Natural killer cell (primary cell): ENCODE measurements around the gene OTUD4. TPM values are rescaled to one million over a fixed set of nuclear protein-coding genes. Genes with fewer than 3 reads are reported as not detected.
A peak's percentile ranks its signal among the peaks of the same experiment; 100 is the strongest.

Experiments used
- ATAC-seq, 3 donors: fragments of 150-1000 bp in 2 of 3; fragments of 200-7000 bp in 1 of 3; cut with Tn5 transposase; 1 replicate in 1 of 3; 2 replicates in 2 of 3; pipeline ENCODE4 v1.10.0; 2021; ENCODE audit warnings: mild to moderate bottlenecking in 2 of 3, moderate library complexity in 2 of 3
- DNase-seq, 2 donors: peaks; one replicate each; pipeline versions ENCODE4 v3.0.0 to v3.0.0-alpha.2; 2013 to 2021; ENCODE audit warnings: mixed read lengths in 1 of 2
- H3K27ac ChIP-seq: one replicate; pipeline ENCODE4 v1.5.1; 2013; ENCODE audit warnings: mild to moderate bottlenecking, low read length
- H3K27me3 ChIP-seq: one replicate; pipeline ENCODE4 v1.6.1; 2013; ENCODE audit warnings: low read length; ENCODE audit not compliant: control insufficient read depth, insufficient read depth
- H3K36me3 ChIP-seq: one replicate; pipeline ENCODE4 v1.6.1; 2013; ENCODE audit warnings: low read length; ENCODE audit not compliant: control insufficient read depth, insufficient read depth
- H3K4me1 ChIP-seq: one replicate; pipeline ENCODE4 v1.6.1; 2013; ENCODE audit warnings: low read length; ENCODE audit not compliant: control insufficient read depth, insufficient read depth
- H3K4me3 ChIP-seq: one replicate; pipeline ENCODE4 v1.5.1; 2013; ENCODE audit warnings: low read length
- H3K9me3 ChIP-seq: one replicate; pipeline ENCODE4 v1.6.1; 2013; ENCODE audit warnings: low read length; ENCODE audit not compliant: control insufficient read depth, insufficient read depth
- H3K27ac Mint-ChIP-seq, 2 donors: one replicate each; pipeline ENCODE4 v1.8.0; 2022; ENCODE audit warnings: mild to moderate bottlenecking in 2 of 2, mixed read lengths in 2 of 2, moderate library complexity in 1 of 2
- H3K27me3 Mint-ChIP-seq, 2 donors: one replicate each; pipeline ENCODE4 v1.8.0; 2022; ENCODE audit warnings: low read depth in 2 of 2, mixed read lengths in 2 of 2
- H3K36me3 Mint-ChIP-seq: one replicate; pipeline ENCODE4 v1.8.0; 2022; ENCODE audit warnings: mixed read lengths
- H3K4me1 Mint-ChIP-seq, 2 donors: one replicate each; pipeline ENCODE4 v1.8.0; 2022; ENCODE audit warnings: mixed read lengths in 2 of 2
- H3K4me3 Mint-ChIP-seq: one replicate; pipeline ENCODE4 v1.8.0; 2022; ENCODE audit warnings: mild to moderate bottlenecking, moderate library complexity, mixed read lengths
- H3K9me3 Mint-ChIP-seq, 2 donors: one replicate each; pipeline ENCODE4 v1.8.0; 2022; ENCODE audit warnings: mixed read lengths in 2 of 2
- WGBS: methylation state at CpG from one replicate; pipeline ENCODE4 v1.1.7; 2013; ENCODE audit warnings: missing lambda C conversion rate; ENCODE audit not compliant: insufficient coverage; 5-methylcytosine and 5-hydroxymethylcytosine counted together
- intact Hi-C: fragments of 100-400 bp; cut with micrococcal nuclease; formaldehyde crosslinking; loops from one replicate; pipeline ENCODE4 v1.14.2; 2022
- total RNA-seq, 4 donors: library from RNA; stranded (reverse); fragments of 120-200 nt in 1 of 4; gene quantifications; one replicate each; pipeline versions ENCODE4 v1.2.3 to v1.2.4, GENCODE V29; 2013 to 2022
- TF ChIP-seq, protein P1 (sequence below): fragments of 200-600 bp; IDR thresholded peaks from one replicate; pipeline ENCODE4 v1.8.0; 2022; ENCODE audit warnings: antibody characterized with exemption

The OTUD4 gene
- total RNA-seq, 3 donors from 2014 or later (not counting 1 experiment from before 2014, with no cell fraction given) = 60.0 to 73.3 (median 71.6) TPM

DNA sequence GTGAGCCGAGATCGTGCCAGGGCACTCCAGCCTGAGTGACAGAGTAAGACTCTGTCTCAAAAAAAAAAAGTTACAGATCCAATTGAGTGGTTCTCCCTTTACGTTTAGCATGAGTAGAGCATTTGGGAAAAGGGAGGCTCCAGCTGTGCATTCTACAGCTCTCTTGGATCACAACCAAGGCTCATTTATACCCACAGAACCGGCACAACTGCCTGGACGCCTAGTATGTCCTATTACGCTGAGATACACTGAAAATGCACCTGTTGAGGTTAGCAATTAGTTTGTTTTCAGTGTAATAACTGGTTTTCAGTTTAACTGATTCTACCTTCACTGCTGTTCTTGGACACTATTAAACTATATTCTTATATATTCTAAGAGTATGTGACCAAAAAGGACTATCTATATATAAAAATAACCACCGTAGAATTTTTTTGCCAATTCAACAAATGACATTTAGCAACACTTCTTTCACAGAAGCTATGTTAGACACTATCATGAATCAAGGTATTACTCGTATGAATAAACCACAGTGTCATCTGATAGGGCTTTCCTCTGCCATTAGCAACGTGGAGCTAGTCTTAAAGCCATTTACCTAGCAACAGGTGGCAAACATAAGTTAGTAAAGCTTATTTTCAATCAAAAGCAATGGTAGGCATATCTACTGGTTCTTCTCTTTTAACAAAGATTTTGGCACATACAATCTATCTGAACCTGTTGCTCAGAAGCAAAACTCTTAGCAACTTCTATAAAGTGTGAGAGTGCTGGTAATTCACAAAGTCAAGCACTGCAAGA, 3.6 kb downstream of the OTUD4 start:
- WGBS = 60% methylated on average over 8 of the region's 9 CpGs
- H3K4me1 Mint-ChIP-seq = peaks cover 49 to 57% of the 10 kb centered on the region in 2 donors
- H3K36me3 Mint-ChIP-seq = no peaks in the 10 kb centered on the region

DNA sequence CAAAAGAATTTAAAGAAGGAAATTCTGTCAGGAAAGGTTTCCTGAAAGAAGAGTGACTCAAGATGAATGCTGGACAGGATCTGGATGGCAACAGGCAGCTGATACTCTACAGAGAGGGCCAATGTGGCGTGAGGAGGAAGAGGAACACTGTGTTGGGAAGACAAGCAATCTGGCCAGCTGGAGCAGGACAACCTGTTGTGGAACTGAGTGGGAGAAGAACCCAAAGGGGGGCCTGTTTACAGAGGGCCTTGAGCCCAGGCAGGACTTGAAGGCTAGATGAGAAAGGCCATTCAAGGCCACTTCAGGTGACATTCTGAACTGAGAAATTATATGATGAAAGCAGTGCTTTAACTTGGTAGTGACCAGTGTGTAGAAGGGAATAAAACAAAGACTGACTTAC, 8.5 kb downstream of the OTUD4 start:
- peaks cover 7% of the 10 kb centered on the region for H3K4me1 ChIP-seq
- intact Hi-C loops = no loop called here
- no peaks in the 10 kb centered on the region for H3K9me3 ChIP-seq
- no peak overlapping the region for H3K4me3 Mint-ChIP-seq
- DNase-seq = no peak
- H3K36me3 Mint-ChIP-seq = no peaks in the 10 kb centered on the region
- TF ChIP-seq, protein P1, sequence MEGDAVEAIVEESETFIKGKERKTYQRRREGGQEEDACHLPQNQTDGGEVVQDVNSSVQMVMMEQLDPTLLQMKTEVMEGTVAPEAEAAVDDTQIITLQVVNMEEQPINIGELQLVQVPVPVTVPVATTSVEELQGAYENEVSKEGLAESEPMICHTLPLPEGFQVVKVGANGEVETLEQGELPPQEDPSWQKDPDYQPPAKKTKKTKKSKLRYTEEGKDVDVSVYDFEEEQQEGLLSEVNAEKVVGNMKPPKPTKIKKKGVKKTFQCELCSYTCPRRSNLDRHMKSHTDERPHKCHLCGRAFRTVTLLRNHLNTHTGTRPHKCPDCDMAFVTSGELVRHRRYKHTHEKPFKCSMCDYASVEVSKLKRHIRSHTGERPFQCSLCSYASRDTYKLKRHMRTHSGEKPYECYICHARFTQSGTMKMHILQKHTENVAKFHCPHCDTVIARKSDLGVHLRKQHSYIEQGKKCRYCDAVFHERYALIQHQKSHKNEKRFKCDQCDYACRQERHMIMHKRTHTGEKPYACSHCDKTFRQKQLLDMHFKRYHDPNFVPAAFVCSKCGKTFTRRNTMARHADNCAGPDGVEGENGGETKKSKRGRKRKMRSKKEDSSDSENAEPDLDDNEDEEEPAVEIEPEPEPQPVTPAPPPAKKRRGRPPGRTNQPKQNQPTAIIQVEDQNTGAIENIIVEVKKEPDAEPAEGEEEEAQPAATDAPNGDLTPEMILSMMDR = no peak
- H3K27ac Mint-ChIP-seq = peak overlapping the region in 1 of 2 donors; percentile 35
- 100% methylated on average over 1 of the region's 1 CpG for WGBS
- no peaks in the 10 kb centered on the region for H3K27me3 Mint-ChIP-seq
- no peaks in the 10 kb centered on the region for H3K9me3 Mint-ChIP-seq
- H3K27me3 ChIP-seq = no peaks in the 10 kb centered on the region
- H3K36me3 ChIP-seq = peaks cover 27% of the 10 kb centered on the region
- no peak overlapping the region for H3K27ac ChIP-seq
- no peak overlapping the region for H3K4me3 ChIP-seq
- H3K4me1 Mint-ChIP-seq = peaks cover 28 to 38% of the 10 kb centered on the region in 2 donors
- no peak for ATAC-seq

More for the DNA sequence above, 3.6 kb downstream of the OTUD4 start:
- peaks cover 6% of the 10 kb centered on the region for H3K36me3 ChIP-seq
- peak overlapping the region; percentile 95 to 97 for H3K27ac Mint-ChIP-seq
- no peak for ATAC-seq
- TF ChIP-seq, protein P1 = no peak
- H3K9me3 Mint-ChIP-seq = no peaks in the 10 kb centered on the region
- intact Hi-C loops = no loop called here
- H3K27me3 Mint-ChIP-seq = no peaks in the 10 kb centered on the region
- no peaks in the 10 kb centered on the region for H3K9me3 ChIP-seq
- H3K4me3 Mint-ChIP-seq = peak overlapping the region; percentile 95
- H3K27ac ChIP-seq = peak overlapping the region; percentile 99
- no peak overlapping the region for H3K4me3 ChIP-seq
- peak in 1 of 2 donors; percentile 47 for DNase-seq
- H3K27me3 ChIP-seq = no peaks in the 10 kb centered on the region
- H3K4me1 ChIP-seq = peaks cover 25% of the 10 kb centered on the region

DNA sequence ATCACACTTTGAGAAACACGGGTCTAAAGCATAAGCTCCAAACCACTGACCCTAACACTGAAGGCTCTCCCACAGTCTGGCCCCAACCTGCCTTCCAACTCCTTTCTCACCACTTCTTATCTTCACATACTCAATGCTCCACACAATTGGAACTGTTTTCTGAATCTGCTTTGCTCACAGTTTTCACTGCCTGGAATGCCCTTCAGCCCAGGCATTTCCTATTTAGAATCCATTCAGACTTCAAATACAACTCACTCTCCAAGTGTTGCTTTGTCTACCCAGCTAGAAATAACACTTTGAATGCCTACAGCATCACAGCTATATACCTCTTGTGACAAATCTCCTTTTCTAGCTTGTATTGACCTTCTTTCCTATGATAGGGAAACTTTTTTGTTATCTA, 10.2 kb downstream of the OTUD4 start:
- Mint-ChIP-seq H3K27ac (peak overlapping the region; percentile 0 to 25), H3K9me3 (no peaks in the 10 kb centered on the region), H3K4me1 (peaks cover 23 to 32% of the 10 kb centered on the region in 2 donors), H3K27me3 (no peaks in the 10 kb centered on the region), H3K36me3 (no peaks in the 10 kb centered on the region), H3K4me3 (no peak overlapping the region)
- Histone ChIP-seq H3K27me3 (no peaks in the 10 kb centered on the region), H3K9me3 (no peaks in the 10 kb centered on the region), H3K4me1 (no peaks in the 10 kb centered on the region), H3K4me3 (no peak overlapping the region), H3K27ac (no peak overlapping the region), H3K36me3 (peaks cover 34% of the 10 kb centered on the region)
- DNase-seq (no peak), ATAC-seq (no peak)
- TF ChIP-seq, protein P1 = no peak
- 81% methylated on average over 1 of the region's 1 CpG for WGBS
- intact Hi-C loops = no loop called here
